ENCODE measurements around the gene ADAMTSL2.

- TF ChIP-seq CTCF (conservative IDR thresholded peaks at IDR 0.05 in 1 of 2, IDR thresholded peaks at IDR 0.05 in 1 of 2; ENCODE audit: low read depth in 1 of 2, low read length in 2 of 2), result no peak
- no peak for TF ChIP-seq EZH2 (IDR thresholded peaks at IDR 0.05; ENCODE audit: low read length, missing control alignments)
Observed at GRCh38 chr9:133616643-133617405, 82.3 kb downstream of the ADAMTSL2 start.
